Uterus (tissue), 2 donors: Measurements from ENCODE around the gene FIGN.

Experiments
- POLR2A ChIP-seq, 2 donors: fragments of 450-650 bp; IDR thresholded peaks; one replicate each; pipeline ENCODE4 v1.6.1; 2016; ENCODE audit warnings: antibody characterized with exemption in 2 of 2, mild to moderate bottlenecking in 1 of 2, moderate library complexity in 1 of 2
- TF ChIP-seq, protein P1 (sequence below), 4 experiments: fragments of 200-600 bp in 2 of 4; fragments of 450-650 bp in 2 of 4; sonication (generic) in 2 of 4; IDR thresholded peaks; one replicate each; pipeline ENCODE4 v1.5.1; 2016 to 2019; ENCODE audit warnings: antibody characterized with exemption in 4 of 4, mild to moderate bottlenecking in 2 of 4, moderate library complexity in 1 of 4

DNA sequence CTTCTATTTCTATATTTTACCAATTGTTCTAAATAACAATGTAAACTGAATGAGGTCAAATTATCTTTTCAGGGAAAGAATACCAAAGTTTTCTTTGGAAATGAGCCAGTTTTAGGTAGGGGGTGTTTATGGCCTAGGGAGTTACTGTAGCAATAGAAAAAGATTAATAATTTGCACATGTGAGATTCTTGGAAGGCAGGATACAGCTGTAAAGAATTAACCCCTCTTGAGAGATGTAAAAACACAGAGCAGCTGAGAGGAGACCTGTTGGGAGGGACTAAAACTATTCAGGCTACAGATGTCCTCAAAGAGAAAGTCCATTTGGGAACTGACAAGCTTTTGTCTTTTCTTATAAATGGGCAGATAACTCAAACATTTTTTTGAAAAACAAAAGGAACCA lies 182.2 kb downstream of the FIGN start:
- TF ChIP-seq, protein P1, sequence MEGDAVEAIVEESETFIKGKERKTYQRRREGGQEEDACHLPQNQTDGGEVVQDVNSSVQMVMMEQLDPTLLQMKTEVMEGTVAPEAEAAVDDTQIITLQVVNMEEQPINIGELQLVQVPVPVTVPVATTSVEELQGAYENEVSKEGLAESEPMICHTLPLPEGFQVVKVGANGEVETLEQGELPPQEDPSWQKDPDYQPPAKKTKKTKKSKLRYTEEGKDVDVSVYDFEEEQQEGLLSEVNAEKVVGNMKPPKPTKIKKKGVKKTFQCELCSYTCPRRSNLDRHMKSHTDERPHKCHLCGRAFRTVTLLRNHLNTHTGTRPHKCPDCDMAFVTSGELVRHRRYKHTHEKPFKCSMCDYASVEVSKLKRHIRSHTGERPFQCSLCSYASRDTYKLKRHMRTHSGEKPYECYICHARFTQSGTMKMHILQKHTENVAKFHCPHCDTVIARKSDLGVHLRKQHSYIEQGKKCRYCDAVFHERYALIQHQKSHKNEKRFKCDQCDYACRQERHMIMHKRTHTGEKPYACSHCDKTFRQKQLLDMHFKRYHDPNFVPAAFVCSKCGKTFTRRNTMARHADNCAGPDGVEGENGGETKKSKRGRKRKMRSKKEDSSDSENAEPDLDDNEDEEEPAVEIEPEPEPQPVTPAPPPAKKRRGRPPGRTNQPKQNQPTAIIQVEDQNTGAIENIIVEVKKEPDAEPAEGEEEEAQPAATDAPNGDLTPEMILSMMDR (IDR thresholded peaks at IDR 0.05) = no peak
- TF ChIP-seq POLR2A (IDR thresholded peaks at IDR 0.05) = no peak
